GM10847 (cell line): ENCODE measurements around the gene C19orf67.

Source experiments
- POLR2A ChIP-seq: IDR thresholded peaks from 2 replicates; pipeline ENCODE4 v1.6.1; 2011; ENCODE audit not compliant: insufficient read length; ENCODE audit errors: extremely low read depth

Gene C19orf67

DNA sequence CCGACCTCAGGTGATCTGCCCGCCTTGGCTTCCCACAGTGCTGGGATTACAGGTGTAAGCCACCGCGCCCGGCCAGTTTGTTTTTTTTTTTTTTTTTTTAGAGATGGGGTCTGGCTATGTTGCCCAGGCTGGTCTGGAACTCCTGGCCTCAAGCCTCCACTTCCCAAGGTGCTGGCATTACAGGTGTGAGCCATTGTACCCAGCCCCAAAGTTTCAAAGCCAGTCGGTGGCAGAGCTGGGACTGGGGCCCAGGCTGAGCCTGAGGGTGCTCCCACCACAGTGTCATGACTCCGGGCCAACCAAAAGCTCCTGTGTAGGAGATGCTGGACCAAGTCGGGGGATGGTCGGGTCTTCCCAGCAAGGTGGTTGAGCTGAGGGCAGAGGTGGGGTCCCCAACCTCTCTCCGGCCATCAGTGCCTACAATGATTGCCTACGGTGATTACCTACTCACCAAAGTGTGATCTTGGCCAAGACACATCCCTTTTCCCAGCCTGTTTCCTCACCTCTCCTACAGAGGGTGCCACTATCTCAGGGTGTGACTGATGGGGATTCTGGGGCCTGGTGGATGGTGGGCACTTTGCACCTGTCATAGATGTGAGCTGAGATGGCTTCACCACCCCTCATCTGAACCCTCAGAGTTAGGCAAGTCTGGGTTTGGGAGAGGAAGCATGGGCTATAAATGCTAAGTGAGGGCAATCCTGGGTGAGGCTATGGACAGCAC lies 10.8 kb upstream of the C19orf67 start:
- TF ChIP-seq POLR2A, result no peak

DNA sequence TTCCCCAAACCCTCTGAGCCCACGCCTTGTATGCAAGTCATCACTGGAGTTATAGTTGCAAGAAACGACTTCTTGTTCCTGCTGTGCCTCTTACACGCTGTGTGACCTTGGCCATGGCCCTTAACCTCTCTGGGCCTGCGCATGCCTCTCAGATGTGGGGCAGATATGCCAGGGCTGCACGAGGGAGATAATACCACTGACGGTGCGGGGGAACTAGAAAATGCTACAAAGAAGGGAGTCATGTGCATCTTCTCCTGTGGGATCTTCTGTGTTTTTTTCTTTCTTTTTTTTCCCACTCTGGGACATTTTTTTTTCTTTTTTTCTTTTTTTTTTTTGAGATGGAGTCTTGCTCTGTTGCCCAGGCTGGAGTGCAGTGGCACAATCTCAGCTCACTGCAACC lies 9.3 kb upstream of the C19orf67 start:
- TF ChIP-seq POLR2A, result no peak

DNA sequence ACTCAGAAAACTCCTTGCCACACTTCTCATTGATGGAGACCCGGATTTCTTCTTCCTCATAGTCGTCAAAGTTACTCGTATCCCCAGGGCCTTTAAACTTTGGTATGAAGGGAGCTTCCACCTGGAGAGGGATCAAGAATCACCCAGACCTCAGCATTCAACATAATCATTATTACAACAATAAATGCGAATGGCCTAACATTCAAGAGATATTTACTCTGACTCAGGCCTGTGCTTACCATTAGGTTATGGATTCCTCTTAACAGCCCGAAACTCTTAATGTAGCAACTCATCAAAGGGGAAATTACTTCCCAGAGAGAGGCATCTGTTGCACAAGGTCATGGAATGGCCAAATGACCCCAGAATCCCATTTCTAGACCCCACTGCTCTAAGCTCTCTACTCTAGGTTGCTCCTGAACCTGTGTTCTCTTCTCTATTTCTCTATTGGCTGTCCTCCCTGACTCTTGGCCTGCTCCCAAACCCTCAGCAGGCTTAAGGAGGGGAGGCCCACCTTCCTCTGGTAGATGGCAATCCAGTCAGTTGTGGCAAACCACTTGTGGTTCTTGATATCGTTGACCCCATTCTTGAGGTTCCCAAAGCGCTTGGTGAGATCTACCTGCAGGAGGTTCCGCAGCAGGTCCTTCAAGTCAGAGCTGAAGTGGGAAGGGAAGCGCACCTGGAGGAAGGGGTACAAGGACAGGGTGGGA lies 7.7 kb upstream of the C19orf67 start:
- no peak for TF ChIP-seq POLR2A

DNA sequence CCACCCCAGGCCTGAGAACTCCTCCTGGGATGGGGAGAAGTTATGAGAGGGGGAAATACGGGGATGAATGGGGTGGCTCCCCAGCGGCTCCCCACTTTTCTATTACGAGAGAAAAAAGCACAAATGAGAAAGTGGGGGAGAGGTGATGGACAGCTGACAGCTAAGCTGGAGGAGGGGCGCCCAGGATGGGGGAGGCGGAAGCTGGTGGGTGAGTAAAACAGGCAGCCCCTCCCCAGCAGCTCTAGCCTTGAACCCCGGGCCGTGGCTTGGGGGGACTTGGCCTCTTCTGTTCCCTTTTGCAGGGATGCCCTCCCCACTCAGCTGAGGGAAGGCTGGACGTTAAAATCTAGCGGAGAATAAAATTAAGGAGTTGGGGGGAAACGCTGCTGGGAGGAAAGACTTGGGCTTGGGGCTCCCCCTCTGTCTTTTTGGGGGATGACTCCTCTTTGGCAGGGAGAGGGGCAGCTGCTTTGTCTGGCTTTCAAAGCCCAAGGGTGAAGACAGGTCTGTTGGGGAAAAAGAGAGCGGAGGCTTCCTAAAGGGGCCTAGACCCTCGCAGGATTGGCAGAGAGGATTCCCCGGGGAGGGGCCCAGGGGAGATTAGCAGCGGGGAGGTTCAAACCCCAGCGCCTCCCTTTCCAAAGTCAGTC lies 6.4 kb upstream of the C19orf67 start:
- no peak for TF ChIP-seq POLR2A

DNA sequence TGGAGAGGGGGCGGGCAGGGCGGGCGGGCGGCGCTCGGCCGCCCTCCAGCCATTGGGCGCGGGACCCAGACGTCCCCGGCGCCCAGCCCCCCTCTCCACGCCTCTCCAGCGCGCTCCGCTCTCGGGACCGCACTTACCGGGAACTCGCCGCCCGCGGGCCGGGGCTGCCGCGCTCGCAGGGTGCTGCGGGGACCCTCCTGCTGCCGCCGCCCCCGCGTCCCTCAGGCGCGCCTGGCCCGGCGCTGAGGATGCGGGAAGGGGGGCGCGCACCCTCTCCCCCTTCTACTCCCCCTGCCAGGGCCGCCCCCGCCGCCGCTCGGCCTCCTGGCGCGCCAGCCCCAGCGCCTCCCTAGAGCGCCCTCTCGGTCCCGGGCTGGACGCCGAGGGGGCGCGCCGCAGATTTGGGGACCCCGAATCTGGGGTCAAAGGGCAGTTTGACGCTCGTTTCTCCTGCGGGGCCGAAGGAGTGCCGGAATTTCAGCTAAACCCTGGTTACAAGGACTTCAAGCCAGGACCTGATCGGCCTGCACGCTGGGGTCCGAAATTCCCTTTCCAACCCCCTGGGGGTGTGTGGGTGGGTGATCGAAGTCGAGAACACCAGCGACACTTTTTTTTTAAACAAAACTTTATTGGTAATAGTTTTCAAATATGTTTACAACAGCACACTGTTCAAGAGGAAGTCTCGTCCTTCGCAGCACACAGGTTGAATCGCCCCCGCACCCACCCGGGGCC lies 5.7 kb upstream of the C19orf67 start:
- peak; percentile 67 for TF ChIP-seq POLR2A

DNA sequence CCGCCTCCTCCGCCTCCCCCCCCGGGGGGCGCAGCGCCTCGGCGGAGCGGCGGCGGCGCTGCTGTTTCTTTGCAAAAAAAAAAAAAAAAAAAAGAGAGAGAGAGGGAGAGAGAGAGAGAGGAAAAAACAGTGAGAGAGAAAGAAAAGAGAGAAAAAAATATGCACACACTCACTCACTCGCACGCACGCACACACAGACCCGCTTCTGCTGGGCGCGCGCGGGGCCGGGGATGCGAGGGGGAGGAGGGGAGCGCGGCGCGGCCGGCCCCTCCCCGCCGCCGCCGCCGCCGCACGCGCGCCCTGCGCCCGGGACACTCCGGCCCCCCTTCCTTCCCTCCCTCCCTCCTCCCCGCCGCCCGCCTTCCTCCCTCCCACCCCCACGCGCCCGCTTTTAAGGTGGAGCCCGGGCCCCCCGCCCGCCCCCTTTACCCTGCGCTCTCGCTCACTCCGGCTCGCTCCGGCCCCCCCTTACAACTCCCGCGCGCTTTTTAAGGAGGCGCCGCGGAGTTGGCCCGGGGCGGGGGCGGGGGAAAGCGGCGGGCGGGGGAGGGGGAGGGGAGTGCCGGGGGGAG lies 5.0 kb upstream of the C19orf67 start, which contains the start of gene SAMD1:
Gene SAMD1 (minus strand): TSS at position 243 of the 572 bp plus-strand sequence.
- TF ChIP-seq POLR2A, result no peak

DNA sequence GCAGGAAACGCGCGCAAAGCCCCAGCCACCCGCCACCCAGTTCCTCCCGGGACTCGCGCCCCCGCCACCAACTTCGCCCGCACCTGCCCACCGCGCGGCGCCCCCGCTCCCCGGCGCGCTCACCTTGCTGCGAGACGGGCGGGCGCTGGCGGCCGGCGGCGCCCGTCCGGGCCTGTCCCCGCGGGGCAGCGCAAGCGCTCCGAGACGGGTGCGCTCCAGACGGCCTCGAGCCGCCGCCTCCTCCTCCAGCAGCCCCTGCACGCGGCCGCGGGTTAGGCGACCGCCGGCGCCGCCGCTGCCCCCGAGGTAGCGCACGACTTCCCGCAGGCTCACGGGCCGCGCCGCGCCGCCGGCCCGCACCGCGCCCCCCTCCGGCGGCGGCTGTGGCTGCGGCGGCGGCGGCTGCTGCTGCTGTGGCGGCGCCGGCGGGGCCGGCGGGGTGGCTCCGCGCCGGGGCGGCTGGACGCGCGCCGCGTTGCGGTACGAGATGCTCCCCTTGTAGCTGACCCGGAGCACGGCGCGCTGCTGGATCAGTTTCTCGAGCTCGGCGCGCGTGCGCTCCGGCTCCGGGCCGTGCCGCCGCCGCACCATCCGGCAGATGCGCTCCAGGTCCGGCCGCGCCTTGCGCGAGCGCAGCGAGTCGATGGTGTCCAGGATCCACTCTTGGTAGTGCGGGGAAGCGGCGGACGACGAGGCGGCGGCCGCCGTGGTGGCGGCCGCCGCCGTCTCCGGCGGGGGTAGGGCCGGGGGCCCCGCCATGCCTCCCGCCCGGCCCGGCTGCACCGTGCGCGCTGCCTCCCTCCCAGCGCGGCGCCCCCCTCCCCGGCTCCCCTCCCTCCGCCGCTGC lies 4.3 kb upstream of the C19orf67 start:
- no peak for TF ChIP-seq POLR2A

DNA sequence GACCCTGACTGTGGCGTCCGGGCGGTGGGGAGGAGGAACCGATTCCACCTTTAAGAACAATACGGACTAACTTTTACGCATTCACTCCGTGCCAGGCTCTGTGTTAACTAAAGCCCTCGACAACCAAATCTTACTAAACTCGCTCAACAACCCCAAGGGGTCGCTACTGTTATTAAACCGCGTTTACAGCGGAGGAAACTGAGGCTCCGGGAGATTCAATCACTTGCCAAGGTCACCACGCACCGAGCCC lies 3.8 kb upstream of the C19orf67 start:
- TF ChIP-seq POLR2A, result no peak

DNA sequence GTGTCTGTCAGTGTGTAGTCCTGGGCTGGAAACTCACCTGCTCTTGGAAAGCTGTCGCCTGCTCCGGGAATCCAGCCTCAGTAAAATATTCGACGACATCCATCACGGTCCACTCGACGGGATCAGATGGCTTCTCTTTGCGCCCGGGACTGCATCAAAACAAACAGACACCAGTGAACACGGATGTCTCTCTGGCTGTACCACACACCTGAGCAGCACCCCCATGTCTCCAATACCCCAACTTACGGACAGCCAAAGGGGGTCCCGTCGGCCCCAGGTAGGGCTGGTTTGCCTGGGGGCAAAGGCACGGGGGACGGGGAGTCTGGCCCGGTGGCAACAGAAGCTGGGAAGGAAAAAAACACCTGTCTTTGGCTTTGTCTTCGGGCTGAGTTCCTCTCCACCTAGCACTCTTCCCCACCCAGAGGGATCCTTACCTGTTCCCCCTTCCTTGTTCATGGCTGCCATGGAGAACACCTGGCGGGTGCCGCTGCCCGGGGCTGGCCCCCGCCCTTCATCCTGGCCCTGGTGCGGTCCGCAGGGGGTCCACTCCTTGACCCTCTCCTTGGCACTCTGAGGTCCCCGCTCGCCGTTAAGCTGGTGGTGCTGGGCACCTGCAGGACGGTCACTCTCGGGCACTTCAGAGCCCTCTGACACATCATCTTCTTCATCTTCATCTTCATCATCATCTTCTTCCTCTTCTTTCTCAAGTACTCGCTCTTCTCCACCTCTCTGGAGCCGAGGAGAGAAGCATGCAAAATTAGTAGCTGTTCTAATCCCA lies 3.2 kb upstream of the C19orf67 start:
- no peak for TF ChIP-seq POLR2A

DNA sequence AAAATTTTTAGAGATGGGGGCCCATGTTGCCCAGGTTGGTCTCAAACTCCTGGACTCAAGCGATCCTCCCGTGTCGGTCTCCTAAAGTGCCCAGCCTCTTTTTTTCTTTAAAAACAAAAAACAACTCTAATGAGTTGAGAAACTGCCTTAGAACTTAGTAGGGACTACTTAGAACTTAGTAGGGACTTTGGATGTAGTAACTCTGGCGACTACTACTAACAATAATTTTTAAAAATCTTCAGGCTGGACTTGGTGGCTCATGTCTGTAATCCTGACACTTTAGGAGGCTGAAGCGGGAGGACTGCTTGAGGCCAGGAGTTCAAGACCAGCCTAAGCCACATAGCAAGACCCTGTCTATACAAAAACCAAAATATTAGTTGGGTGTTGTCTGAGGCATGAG lies 515 bp upstream of the C19orf67 start:
- TF ChIP-seq POLR2A, result no peak

DNA sequence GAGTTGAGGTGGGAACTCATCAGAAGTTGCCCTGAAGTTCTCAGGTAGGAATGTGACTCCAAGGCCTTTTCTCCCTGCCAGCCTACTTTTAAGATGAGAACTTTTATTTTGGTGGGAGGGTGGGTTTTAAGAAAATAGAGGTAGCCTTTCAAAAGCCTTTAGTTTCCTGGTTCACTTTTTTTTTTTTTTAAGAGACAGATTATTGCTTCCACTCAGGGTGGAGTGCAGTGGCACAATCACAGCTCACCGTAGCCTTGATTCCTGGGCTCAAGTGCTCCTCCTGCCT lies 3.0 kb downstream of the C19orf67 start:
- no peak for TF ChIP-seq POLR2A

DNA sequence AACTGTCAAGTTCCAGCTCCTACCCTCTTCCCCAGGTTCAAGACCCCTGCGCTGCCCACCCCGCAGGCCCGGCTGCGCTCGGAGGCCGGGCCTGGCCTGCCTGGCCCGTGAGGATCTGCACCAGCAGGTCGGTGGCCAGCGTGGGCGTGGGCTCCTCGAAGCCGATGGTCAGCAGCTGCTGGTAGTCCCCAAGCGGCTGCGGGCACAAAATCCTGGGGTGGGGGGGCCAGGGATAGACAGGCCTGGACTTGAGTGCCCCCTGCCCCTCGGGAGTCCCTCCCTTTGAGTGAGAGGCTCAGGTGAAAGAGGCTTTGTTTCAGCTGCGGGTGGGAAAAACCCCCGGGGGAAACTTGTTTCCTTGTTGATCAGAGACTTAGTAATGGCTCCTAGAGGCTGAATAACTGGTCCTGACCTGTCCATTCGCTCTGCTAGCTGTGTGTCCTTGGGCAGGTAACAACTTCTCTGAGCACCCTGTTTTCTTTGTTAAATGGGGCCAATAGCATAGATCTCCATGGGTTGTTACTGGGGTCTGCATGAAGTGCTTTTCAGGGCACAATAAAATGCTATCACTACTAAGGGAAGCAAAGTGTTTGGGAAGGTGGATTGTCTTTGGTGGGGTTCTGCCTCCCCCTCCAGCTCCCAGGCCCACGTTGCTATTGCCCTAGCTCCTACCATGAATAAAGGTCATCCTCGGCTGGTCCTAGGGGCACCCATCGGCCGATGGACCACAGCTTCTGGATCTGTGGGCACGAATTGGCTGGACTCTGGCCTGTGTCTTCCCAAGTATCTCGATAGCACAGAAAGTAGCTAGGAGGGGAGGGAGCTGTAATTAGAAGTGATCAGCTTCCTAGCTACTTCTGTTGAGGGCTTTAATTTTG lies 3.5 kb downstream of the C19orf67 start:
- TF ChIP-seq POLR2A, result no peak
